AG10803 (cell line): Measurements from ENCODE around the gene MAML3.

Experiments used
- DNase-seq: peaks from one replicate; pipeline ENCODE4 v3.0.0; 2010; ENCODE audit warnings: low read depth
- H3K4me3 ChIP-seq: 2 replicates; pipeline ENCODE4 v1.5.1; 2011; ENCODE audit warnings: mild to moderate bottlenecking, low read length, control low read depth
- TF ChIP-seq, protein P1 (sequence below): conservative IDR thresholded peaks from 2 replicates; pipeline ENCODE4 v1.5.1; 2011; ENCODE audit warnings: mild to moderate bottlenecking, low read length, control low read depth, inconsistent platforms

The MAML3 gene

GRCh38 chr4:140048419-140048995 lies 105.5 kb downstream of the MAML3 start:
- no peak for DNase-seq
- H3K4me3 ChIP-seq, result peak overlapping the region; percentile 61
- TF ChIP-seq, protein P1, sequence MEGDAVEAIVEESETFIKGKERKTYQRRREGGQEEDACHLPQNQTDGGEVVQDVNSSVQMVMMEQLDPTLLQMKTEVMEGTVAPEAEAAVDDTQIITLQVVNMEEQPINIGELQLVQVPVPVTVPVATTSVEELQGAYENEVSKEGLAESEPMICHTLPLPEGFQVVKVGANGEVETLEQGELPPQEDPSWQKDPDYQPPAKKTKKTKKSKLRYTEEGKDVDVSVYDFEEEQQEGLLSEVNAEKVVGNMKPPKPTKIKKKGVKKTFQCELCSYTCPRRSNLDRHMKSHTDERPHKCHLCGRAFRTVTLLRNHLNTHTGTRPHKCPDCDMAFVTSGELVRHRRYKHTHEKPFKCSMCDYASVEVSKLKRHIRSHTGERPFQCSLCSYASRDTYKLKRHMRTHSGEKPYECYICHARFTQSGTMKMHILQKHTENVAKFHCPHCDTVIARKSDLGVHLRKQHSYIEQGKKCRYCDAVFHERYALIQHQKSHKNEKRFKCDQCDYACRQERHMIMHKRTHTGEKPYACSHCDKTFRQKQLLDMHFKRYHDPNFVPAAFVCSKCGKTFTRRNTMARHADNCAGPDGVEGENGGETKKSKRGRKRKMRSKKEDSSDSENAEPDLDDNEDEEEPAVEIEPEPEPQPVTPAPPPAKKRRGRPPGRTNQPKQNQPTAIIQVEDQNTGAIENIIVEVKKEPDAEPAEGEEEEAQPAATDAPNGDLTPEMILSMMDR, result no peak

DNA sequence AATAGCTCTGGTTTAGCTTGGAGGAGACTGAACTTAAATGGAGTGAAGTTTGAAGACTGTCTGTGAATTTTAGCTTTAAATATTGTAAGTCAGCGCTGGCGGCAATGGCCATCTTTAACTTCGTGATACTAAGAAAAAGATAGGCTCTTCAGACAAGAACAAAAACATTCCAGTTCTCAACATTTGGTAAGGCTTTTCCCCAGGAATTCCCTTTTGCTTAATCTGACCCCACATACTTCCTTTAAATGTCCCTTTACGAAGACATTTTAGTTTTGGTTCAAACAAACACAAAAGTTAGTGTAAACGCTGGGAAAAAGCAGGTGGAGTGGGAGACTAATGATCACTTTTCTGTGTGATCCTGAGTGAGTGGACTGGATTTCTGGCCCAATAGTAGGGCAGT lies 106.2 kb downstream of the MAML3 start:
- TF ChIP-seq, protein P1, result no peak
- H3K4me3 ChIP-seq, result no peak overlapping the region
- no peak for DNase-seq

GRCh38 chr4:140047017-140047640 lies 106.9 kb downstream of the MAML3 start:
- no peak overlapping the region for H3K4me3 ChIP-seq
- no peak for DNase-seq
- TF ChIP-seq, protein P1, result no peak

GRCh38 chr4:140046543-140046942 lies 107.4 kb downstream of the MAML3 start:
- no peak for DNase-seq
- TF ChIP-seq, protein P1, result no peak
- no peak overlapping the region for H3K4me3 ChIP-seq

- no peak for DNase-seq
- no peak overlapping the region for H3K4me3 ChIP-seq
- TF ChIP-seq, protein P1, result no peak
Measured at GRCh38 chr4:140046016-140046415, 108.0 kb downstream of the MAML3 start.

- DNase-seq, result peak; percentile 12
- TF ChIP-seq, protein P1, result no peak
- no peak overlapping the region for H3K4me3 ChIP-seq
Measured at GRCh38 chr4:140044337-140044902, 109.6 kb downstream of the MAML3 start.

- no peak for DNase-seq
- TF ChIP-seq, protein P1, result no peak
- no peak overlapping the region for H3K4me3 ChIP-seq
Measured at GRCh38 chr4:140042634-140043033, 111.3 kb downstream of the MAML3 start.
